Measurements from ENCODE around the gene FOXJ3. TPM values are rescaled to one million over a fixed set of nuclear protein-coding genes. Genes with fewer than 3 reads are reported as not detected.

The FOXJ3 gene
- total RNA-seq, 1 experiment from 2014 or later = 55.3 TPM

- ChIA-PET POLR2A (interaction anchor here (0.7 kb wide), 1 partner anchor 15 kb away, joined by 3 read pairs; no protein-coding TSS in a partner anchor), CTCF (no interaction called here)
- BruUV-seq (replicated peaks) = no TSS peak
- Histone ChIP-seq H3K4me1 (ENCODE audit: control insufficient read depth, insufficient read depth, low read length) (peaks cover 28% of the 10 kb centered on the region), H3K27ac (ENCODE audit: low read length) (no peak overlapping the region), H3K4me3 (ENCODE audit: low read depth in 2 of 2, low read length in 2 of 2) (no peak overlapping the region), H3K9me3 (ENCODE audit: control insufficient read depth, insufficient read depth, low read depth, low read length) (no peaks in the 10 kb centered on the region), H3K27me3 (ENCODE audit: control insufficient read depth, insufficient read depth, low read length) (no peaks in the 10 kb centered on the region), H3K36me3 (ENCODE audit: control insufficient read depth, insufficient read depth, low read length) (0 out of 2 replicates have a peak, but pooled peaks cover 2% of the 10 kb centered on the region)
- DNase-seq (ENCODE audit: low read depth, low spot score) (no peak), ATAC-seq (no peak)
- in situ Hi-C loops (cut with HindIII; ENCODE audit: low pct_unique_long_range_greater_than_20kb, low sequenced_read_pairs) = no loop called here
- no peak for TF ChIP-seq SIN3A (IDR thresholded peaks at IDR 0.05; ENCODE audit: borderline replicate concordance, insufficient read depth, low read depth, low read length)
- no peak for TF ChIP-seq REST (IDR thresholded peaks at IDR 0.05; ENCODE audit: insufficient read depth in 1 of 2, low read depth in 2 of 2, low read length in 1 of 2)
- TF ChIP-seq TCF7L2 (IDR thresholded peaks at IDR 0.05; ENCODE audit: low read depth, low read length) = no peak
- no peak for TF ChIP-seq POLR2AphosphoS5 (IDR thresholded peaks at IDR 0.05; ENCODE audit: low read depth, low read length)
- TF ChIP-seq CTCF (IDR thresholded peaks at IDR 0.05) = no peak
- intact Hi-C loops (cut with micrococcal nuclease; ENCODE audit: unreplicated experiment) = no loop called here
Measured at GRCh38 chr1:42322577-42322976, 12.5 kb downstream of the FOXJ3 start.

GRCh38 chr1:42321731-42322130, 13.3 kb downstream of the FOXJ3 start:
- DNase-seq (ENCODE audit: low read depth, low spot score) (no peak), ATAC-seq (no peak)
- POLR2A ChIA-PET = no interaction called here
- TF ChIP-seq REST (IDR thresholded peaks at IDR 0.05; ENCODE audit: insufficient read depth in 1 of 2, low read depth in 2 of 2, low read length in 1 of 2) = no peak
- no peak for TF ChIP-seq TCF7L2 (IDR thresholded peaks at IDR 0.05; ENCODE audit: low read depth, low read length)
- Histone ChIP-seq H3K4me3 (ENCODE audit: low read depth in 2 of 2, low read length in 2 of 2) (no peak overlapping the region), H3K9me3 (ENCODE audit: control insufficient read depth, insufficient read depth, low read depth, low read length) (no peaks in the 10 kb centered on the region), H3K36me3 (ENCODE audit: control insufficient read depth, insufficient read depth, low read length) (0 out of 2 replicates have a peak, but pooled peaks cover 2% of the 10 kb centered on the region), H3K27me3 (ENCODE audit: control insufficient read depth, insufficient read depth, low read length) (no peaks in the 10 kb centered on the region), H3K27ac (ENCODE audit: low read length) (no peak overlapping the region), H3K4me1 (ENCODE audit: control insufficient read depth, insufficient read depth, low read length) (peaks cover 28% of the 10 kb centered on the region)
- in situ Hi-C loops (cut with HindIII; ENCODE audit: low pct_unique_long_range_greater_than_20kb, low sequenced_read_pairs) = no loop called here
- no TSS peak for BruUV-seq (replicated peaks)
- intact Hi-C loops (cut with micrococcal nuclease; ENCODE audit: unreplicated experiment) = no loop called here
- CTCF ChIA-PET = no interaction called here
